ENCODE measurements around the gene TNFRSF1A. TPM values are rescaled to one million over a fixed set of nuclear protein-coding genes. Genes with fewer than 3 reads are reported as not detected.

Gene TNFRSF1A
- total RNA-seq, 1 experiment from 2014 or later: 82.4 TPM

- peak; percentile 65 for DNase-seq (ENCODE audit: low read depth, low spot score)
- in situ Hi-C loops (cut with HindIII; ENCODE audit: low pct_unique_long_range_greater_than_20kb, low sequenced_read_pairs): no loop called here
Observed at GRCh38 chr12:6376079-6376869, 34.4 kb upstream of the TNFRSF1A start.

- no peak for DNase-seq (ENCODE audit: low read depth, low spot score)
- in situ Hi-C loops (cut with HindIII; ENCODE audit: low pct_unique_long_range_greater_than_20kb, low sequenced_read_pairs): no loop called here
Observed at GRCh38 chr12:6375269-6376078, 33.6 kb upstream of the TNFRSF1A start, which contains the start of gene SCNN1A. Gene SCNN1A, minus strand, starts transcription at chr12:6375563. Its CDS starts 780 bp downstream, at chr12:6374783.

- DNase-seq (ENCODE audit: low read depth, low spot score): no peak
- in situ Hi-C loops (cut with HindIII; ENCODE audit: low pct_unique_long_range_greater_than_20kb, low sequenced_read_pairs): no loop called here
Observed at GRCh38 chr12:6374786-6375160, 32.9 kb upstream of the TNFRSF1A start.

GRCh38 chr12:6374028-6374785 is 32.3 kb upstream of the TNFRSF1A start:
- in situ Hi-C loops (cut with HindIII; ENCODE audit: low pct_unique_long_range_greater_than_20kb, low sequenced_read_pairs): no loop called here
- DNase-seq (ENCODE audit: low read depth, low spot score): no peak

DNA sequence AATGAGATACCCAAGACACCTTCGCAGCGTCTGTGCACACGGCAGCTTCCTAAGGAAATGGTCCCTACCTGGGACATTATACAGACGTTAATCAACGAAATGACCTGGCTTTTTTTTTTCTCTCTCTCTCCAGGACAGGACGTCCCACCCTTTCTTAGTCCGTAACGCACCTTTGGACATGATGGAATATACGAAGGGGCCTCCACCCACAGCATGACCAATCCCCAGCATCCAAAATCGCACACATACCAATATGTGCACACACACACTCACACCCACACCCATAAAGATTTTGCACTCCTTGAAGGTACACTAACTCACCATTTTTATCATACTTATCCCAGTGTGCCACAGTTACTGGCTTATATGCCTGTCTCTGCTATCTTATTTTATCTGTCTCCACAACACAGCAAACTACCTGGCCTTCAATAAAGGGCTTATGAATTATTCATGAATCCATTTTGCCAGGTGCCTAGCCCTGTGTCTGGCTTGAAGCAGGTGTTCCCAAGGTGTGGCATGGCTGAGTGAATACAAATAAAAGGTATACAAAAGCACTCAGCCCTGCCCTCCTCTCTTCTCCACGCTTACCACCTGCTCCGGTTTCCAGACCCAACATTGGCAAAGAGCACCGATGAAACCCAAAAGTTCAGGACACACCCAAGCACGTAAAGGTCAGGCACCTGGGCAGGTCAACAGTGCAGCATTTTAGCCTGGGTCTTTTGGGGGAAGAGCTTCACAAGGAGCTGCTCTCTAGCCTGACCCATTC is 31.3 kb upstream of the TNFRSF1A start:
- no peak for DNase-seq (ENCODE audit: low read depth, low spot score)
- in situ Hi-C loops (cut with HindIII; ENCODE audit: low pct_unique_long_range_greater_than_20kb, low sequenced_read_pairs): no loop called here

- in situ Hi-C loops (cut with HindIII; ENCODE audit: low pct_unique_long_range_greater_than_20kb, low sequenced_read_pairs): no loop called here
- peak; percentile 63 for DNase-seq (ENCODE audit: low read depth, low spot score)
Observed at GRCh38 chr12:6372403-6373003, 30.6 kb upstream of the TNFRSF1A start.

DNA sequence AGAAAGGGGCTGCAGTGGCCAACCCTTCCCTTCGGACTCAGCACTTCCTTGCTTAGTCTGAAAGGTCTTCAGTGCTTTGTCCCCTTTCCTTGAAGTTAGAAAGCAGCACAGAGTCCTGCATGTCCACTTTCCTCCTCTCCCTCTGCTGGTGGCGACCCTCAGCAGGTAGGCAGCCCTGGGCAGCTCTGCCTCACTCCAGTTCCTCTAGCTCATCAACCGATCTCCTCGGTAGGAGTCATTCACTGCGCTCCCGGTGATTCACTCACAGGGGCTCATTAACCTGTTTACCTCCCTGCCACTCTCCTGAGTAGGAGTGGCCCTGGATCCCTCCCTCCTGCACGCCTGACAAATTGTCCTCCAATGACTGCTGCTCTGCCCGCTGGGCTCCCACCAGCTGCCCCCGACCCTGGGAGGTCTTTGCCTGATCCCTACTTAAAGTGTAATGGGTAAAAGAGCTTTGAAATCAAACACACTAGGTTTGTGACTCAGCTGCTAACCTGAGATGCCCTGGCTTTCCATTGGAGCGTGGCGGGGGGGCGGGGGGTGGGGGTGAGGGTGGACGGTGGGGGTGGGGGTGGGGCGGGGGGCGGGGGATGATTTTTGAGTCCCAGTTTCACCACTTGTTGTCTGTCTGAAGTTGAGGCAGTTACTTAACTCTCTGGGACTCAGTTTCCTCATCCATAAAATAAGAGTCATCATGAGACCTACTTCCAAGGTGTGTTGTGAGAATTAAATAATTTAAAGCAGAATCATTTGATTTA is 29.3 kb upstream of the TNFRSF1A start:
- in situ Hi-C loops (cut with HindIII; ENCODE audit: low pct_unique_long_range_greater_than_20kb, low sequenced_read_pairs): no loop called here

DNA sequence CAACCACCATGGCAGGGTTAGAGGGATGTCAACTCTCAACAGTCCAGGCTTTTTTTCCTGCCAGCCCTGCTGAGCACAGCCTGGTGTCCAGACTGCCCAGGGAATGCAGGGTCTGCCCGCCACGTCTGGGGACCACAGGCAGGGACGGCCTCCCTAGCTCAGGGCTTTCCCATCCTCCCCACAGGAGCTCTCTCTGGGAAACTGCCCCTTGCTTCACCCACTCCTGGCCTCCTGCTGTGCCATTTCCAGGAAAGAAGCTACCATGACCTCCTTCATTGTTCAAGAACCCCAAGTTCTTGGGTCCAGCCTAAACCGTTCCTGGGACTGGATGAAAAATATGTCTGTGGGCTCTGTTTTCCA is 28.7 kb upstream of the TNFRSF1A start:
- DNase-seq (ENCODE audit: low read depth, low spot score): no peak

More for the DNA sequence above, 29.3 kb upstream of the TNFRSF1A start:
- DNase-seq (ENCODE audit: low read depth, low spot score): no peak

DNA sequence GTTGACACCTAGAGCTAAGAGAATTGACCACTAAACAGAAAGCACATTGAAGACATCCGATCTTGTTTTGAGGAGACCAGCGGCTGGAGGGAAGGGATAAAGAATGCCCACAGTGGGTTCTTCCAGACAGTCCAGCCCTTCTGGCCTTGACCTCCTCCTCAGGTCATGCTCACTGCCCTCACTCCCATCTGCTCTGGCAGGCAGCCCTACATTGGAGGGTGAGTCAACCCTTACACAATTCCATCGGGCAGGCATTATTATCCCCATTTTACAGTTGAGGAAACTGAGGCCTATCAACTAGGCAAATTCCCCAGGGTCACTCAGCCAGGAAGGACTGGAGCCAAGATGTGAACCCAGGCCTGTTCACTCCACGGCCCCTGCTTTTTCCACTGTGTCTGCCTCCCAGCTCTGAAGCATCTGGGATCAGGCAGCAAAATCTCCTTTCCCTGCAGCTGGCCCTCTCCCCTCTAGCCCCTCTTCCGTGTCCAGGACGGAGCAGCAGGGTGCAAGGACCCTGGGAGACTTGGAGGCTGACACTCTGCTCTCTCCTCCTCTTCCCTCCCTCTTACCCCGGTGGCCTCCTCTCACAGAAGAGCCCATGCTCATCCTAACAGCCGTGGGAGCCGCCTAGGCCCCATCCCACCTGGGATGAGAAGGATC is 28.2 kb upstream of the TNFRSF1A start:
- no peak for DNase-seq (ENCODE audit: low read depth, low spot score)
- in situ Hi-C loops (cut with HindIII; ENCODE audit: low pct_unique_long_range_greater_than_20kb, low sequenced_read_pairs): no loop called here

More for the DNA sequence above, 28.7 kb upstream of the TNFRSF1A start:
- in situ Hi-C loops (cut with HindIII; ENCODE audit: low pct_unique_long_range_greater_than_20kb, low sequenced_read_pairs): no loop called here

DNA sequence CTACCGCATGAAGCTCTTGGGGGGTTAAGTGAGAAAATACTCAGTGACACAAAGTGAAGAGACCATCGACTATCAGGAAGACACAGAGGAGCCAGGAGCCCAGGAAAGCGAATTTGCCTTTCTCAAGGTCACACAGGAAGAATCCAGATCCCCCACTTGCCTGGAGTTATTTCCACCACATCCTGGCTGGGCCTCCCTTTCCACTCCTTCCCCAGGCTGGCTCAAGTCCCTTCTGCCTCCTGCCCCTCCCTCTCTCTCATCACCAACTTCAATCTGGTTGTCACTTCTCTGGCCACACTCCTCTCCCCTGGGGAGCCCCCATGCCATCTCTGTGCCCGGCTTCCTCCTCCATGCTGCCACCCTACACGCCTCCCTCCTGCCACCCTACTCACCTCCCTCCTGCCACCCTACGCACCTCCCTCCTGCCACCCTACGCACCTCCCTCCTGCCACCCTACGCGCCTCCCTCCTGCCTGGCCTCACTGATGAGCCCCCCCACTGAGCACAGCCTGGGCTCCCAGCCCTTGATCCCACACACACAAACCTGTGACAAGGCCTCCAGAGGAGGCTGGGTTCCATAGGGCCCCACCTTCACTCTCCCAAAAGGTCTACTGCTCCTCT is 27.1 kb upstream of the TNFRSF1A start:
- DNase-seq (ENCODE audit: low read depth, low spot score): no peak
- in situ Hi-C loops (cut with HindIII; ENCODE audit: low pct_unique_long_range_greater_than_20kb, low sequenced_read_pairs): no loop called here

GRCh38 chr12:6367969-6368892 is 26.4 kb upstream of the TNFRSF1A start:
- no peak for DNase-seq (ENCODE audit: low read depth, low spot score)
- in situ Hi-C loops (cut with HindIII; ENCODE audit: low pct_unique_long_range_greater_than_20kb, low sequenced_read_pairs): no loop called here

- in situ Hi-C loops (cut with HindIII; ENCODE audit: low pct_unique_long_range_greater_than_20kb, low sequenced_read_pairs): no loop called here
- DNase-seq (ENCODE audit: low read depth, low spot score): peak; percentile 52
Observed at GRCh38 chr12:6367065-6367968, 25.4 kb upstream of the TNFRSF1A start.

DNA sequence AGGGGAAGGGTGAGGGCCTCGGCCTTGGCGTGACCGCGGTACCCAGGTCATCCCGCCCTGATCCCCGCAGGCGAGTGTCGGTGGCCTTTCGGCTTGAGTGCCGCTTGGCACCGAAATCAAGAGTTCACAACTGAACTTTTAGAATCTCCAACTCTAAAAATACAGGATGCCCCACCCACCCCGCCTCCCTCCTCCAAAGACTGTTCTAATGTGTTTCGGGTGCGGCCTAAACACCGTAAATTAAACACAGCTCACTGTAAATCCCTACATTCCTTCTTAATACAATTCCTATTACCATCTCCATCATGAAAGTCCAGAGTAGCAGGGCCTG is 22.1 kb upstream of the TNFRSF1A start:
- DNase-seq (ENCODE audit: low read depth, low spot score): no peak
- in situ Hi-C loops (cut with HindIII; ENCODE audit: low pct_unique_long_range_greater_than_20kb, low sequenced_read_pairs): no loop called here
